HCT116 (cell line): ENCODE data around the gene PPP1R16B. TPM values are rescaled to one million over a fixed set of nuclear protein-coding genes. Genes with fewer than 3 reads are reported as not detected.

Experiments used
- ATAC-seq: fragments of 200-7000 bp; cut with Tn5 transposase; 2 replicates; pipeline ENCODE4 v1.9.1; 2020; ENCODE audit warnings: mild to moderate bottlenecking, moderate library complexity
- BruUV-seq: library from RNA; stranded (reverse); fragments of 400-500 nt; replicated peaks from 2 replicates; lab custom pipeline; 2021; lab: Mats Ljungman, UMichigan
- CTCF ChIA-PET: fragments of 300-600 bp; sonication (Branson Sonifier 250); formaldehyde crosslinking; loops from one replicate; lab custom pipeline; 2021; ENCODE audit warnings: antibody characterized with exemption; lab: Charles Lee
- POLR2A ChIA-PET: fragments of 300-600, 350-600 bp; sonication (Branson Sonifier 250); formaldehyde crosslinking; loops from one replicate; lab custom pipeline; 2021; ENCODE audit warnings: antibody characterized with exemption; lab: Charles Lee
- RAD21 ChIA-PET, 2 experiments: fragments of 300-600 bp; sonication (Branson Sonifier 250); formaldehyde crosslinking; loops; one replicate each; lab custom pipeline; 2023; ENCODE audit warnings: low total read pairs in 2 of 2; ENCODE audit not compliant: uncharacterized antibody in 2 of 2, unreplicated experiment in 2 of 2, low non-redundant PET in 1 of 2; lab: Charles Lee
- DNase-seq: peaks from one replicate; pipeline ENCODE4 v3.0.0-alpha.2; 2010; ENCODE audit warnings: low read depth, low spot score
- H2AFZ ChIP-seq: fragments of 200-600 bp; shearing (Covaris generic), sonication (generic); 2 replicates; pipeline ENCODE4 v1.6.1; 2017; ENCODE audit warnings: low read depth, mixed run types, mixed read lengths, antibody characterized with exemption, low read length; ENCODE audit not compliant: poor library complexity, severe bottlenecking
- H3K27ac ChIP-seq: 2 replicates; pipeline ENCODE4 v1.5.1; 2012; ENCODE audit warnings: low read depth, low read length
- H3K27me3 ChIP-seq: fragments of 200-600 bp; sonication (generic); 2 replicates; pipeline ENCODE4 v1.6.1; 2016; ENCODE audit warnings: mixed run types, low read length, mixed read lengths; ENCODE audit not compliant: insufficient read depth
- H3K36me3 ChIP-seq, 2 experiments: fragments of 200-500 bp in 1 of 2; fragments of 200-600 bp in 1 of 2; sonication (Bioruptor generic) in 1 of 2; sonication (generic) in 1 of 2; 2 replicates each; pipeline versions ENCODE4 v1.5.1 to v1.6.1; 2014 to 2016; ENCODE audit warnings: low read length in 2 of 2, inconsistent platforms in 1 of 2, mixed read lengths in 1 of 2, mixed run types in 1 of 2; ENCODE audit not compliant: insufficient read depth in 2 of 2, control insufficient read depth in 1 of 2
- H3K4me1 ChIP-seq, 2 experiments: fragments of 200-600 bp in 1 of 2; sonication (generic) in 1 of 2; 2 replicates each; pipeline versions ENCODE4 v1.5.1 to v1.6.1; 2012 to 2017; ENCODE audit warnings: low read length in 2 of 2, inconsistent platforms in 1 of 2, mild to moderate bottlenecking in 1 of 2, mixed read lengths in 1 of 2, mixed run types in 1 of 2, moderate library complexity in 1 of 2; ENCODE audit not compliant: insufficient read depth in 2 of 2, control insufficient read depth in 1 of 2
- H3K4me2 ChIP-seq: fragments of 200-600 bp; sonication (generic); 2 replicates; pipeline ENCODE4 v1.6.1; 2017; ENCODE audit warnings: mixed run types, low read length, mixed read lengths
- H3K4me3 ChIP-seq, 2 experiments: fragments of 200-600 bp in 1 of 2; sonication (generic) in 1 of 2; replicated peaks in 1 of 2; 2 replicates each; pipeline ENCODE4 v1.5.1; 2011 to 2016; ENCODE audit warnings: low read length in 2 of 2, control low read depth in 1 of 2, low read depth in 1 of 2, mild to moderate bottlenecking in 1 of 2, mixed read lengths in 1 of 2, mixed run types in 1 of 2
- H3K79me2 ChIP-seq: fragments of 200-600 bp; sonication (generic); 2 replicates; pipeline ENCODE4 v1.6.1; 2017; ENCODE audit warnings: mild to moderate bottlenecking, mixed run types, low read length, moderate library complexity, mixed read lengths; ENCODE audit not compliant: insufficient read depth
- H3K9ac ChIP-seq: fragments of 200-600 bp; sonication (generic); 2 replicates; pipeline ENCODE4 v1.6.1; 2016; ENCODE audit warnings: low read length, mixed read lengths
- H3K9me2 ChIP-seq: fragments of 200-600 bp; sonication (generic), shearing (Covaris generic); 2 replicates; pipeline ENCODE4 v1.6.1; 2017; ENCODE audit warnings: mixed run types, mild to moderate bottlenecking, moderate library complexity; ENCODE audit not compliant: insufficient read depth
- H3K9me3 ChIP-seq, 2 experiments: fragments of 200-500 bp in 1 of 2; fragments of 200-600 bp in 1 of 2; sonication (Bioruptor generic) in 1 of 2; sonication (generic) in 1 of 2; 2 replicates each; pipeline ENCODE4 v1.6.1; 2014 to 2017; ENCODE audit warnings: low read length in 2 of 2, mixed read lengths in 2 of 2, inconsistent platforms in 1 of 2, low read depth in 1 of 2, mild to moderate bottlenecking in 1 of 2, mixed run types in 1 of 2, moderate library complexity in 1 of 2; ENCODE audit not compliant: control insufficient read depth in 1 of 2, insufficient read depth in 1 of 2
- H4K20me1 ChIP-seq: fragments of 200-600 bp; sonication (generic), shearing (Covaris generic); 2 replicates; pipeline ENCODE4 v1.6.1; 2017; ENCODE audit warnings: mixed run types, mild to moderate bottlenecking, moderate library complexity; ENCODE audit not compliant: insufficient read depth
- CEBPB ChIP-seq: IDR thresholded peaks from 2 replicates; pipeline ENCODE4 v1.6.1; 2012; ENCODE audit warnings: low read depth
- ELF1 ChIP-seq: IDR thresholded peaks from 2 replicates; pipeline ENCODE4 v1.6.1; 2012; ENCODE audit warnings: low read depth, borderline replicate concordance
- EZH2 ChIP-seq: fragments of 200-600 bp; sonication (generic); IDR thresholded peaks from 2 replicates; pipeline ENCODE4 v1.6.1; 2017; ENCODE audit warnings: antibody characterized with exemption, mixed run types
- EZH2phosphoT487 ChIP-seq: fragments of 200-600 bp; IDR thresholded peaks from 2 replicates; pipeline ENCODE4 v1.6.1; 2018; ENCODE audit warnings: antibody characterized with exemption, borderline replicate concordance
- FOSL1 ChIP-seq: IDR thresholded peaks from 2 replicates; pipeline ENCODE4 v1.6.1; 2012; ENCODE audit warnings: low read depth
- JUND ChIP-seq: IDR thresholded peaks from 2 replicates; pipeline ENCODE4 v1.6.1; 2012
- POLR2AphosphoS5 ChIP-seq: IDR thresholded peaks from 2 replicates; pipeline ENCODE4 v1.6.1; 2011; ENCODE audit warnings: mild to moderate bottlenecking, low read depth, low read length, moderate library complexity
- RAD21 ChIP-seq: IDR thresholded peaks from 2 replicates; pipeline ENCODE4 v1.6.1; 2012; ENCODE audit warnings: low read depth, mild to moderate bottlenecking
- SP1 ChIP-seq: IDR thresholded peaks from 2 replicates; pipeline ENCODE4 v1.6.1; 2012; ENCODE audit warnings: low read depth
- TCF7L2 ChIP-seq: IDR thresholded peaks from 2 replicates; pipeline ENCODE4 v1.7.0; 2011; ENCODE audit warnings: borderline replicate concordance, inconsistent platforms; ENCODE audit not compliant: insufficient read depth, insufficient read length; ENCODE audit errors: extremely low read depth
- YY1 ChIP-seq: IDR thresholded peaks from 2 replicates; pipeline ENCODE4 v1.6.1; 2011; ENCODE audit warnings: low read length, low read depth, moderate library complexity, mild to moderate bottlenecking; ENCODE audit not compliant: insufficient replicate concordance; ENCODE audit errors: extremely low read depth
- ZNF274 ChIP-seq: fragments of 200-500 bp; sonication (Bioruptor generic); IDR thresholded peaks from 2 replicates; pipeline ENCODE4 v1.6.1; 2014; ENCODE audit warnings: mild to moderate bottlenecking, low read depth, low read length, inconsistent platforms
- intact Hi-C: fragments of 100-400 bp; cut with micrococcal nuclease; formaldehyde crosslinking; loops from 2 replicates; pipeline ENCODE4 v1.10.0; 2022
- total RNA-seq: library from RNA; stranded (reverse); gene quantifications from one replicate; pipeline ENCODE4 v1.2.1, GENCODE V29; 2021; ENCODE audit not compliant: unreplicated experiment
- TF ChIP-seq, protein P1 (sequence below): IDR thresholded peaks from 2 replicates; pipeline ENCODE4 v1.6.1; 2011; ENCODE audit warnings: mild to moderate bottlenecking, low read length, moderate library complexity; ENCODE audit not compliant: insufficient replicate concordance; ENCODE audit errors: extremely low read depth
- TF ChIP-seq, protein P2 (sequence below): IDR thresholded peaks from 2 replicates; pipeline ENCODE4 v1.6.1; 2012

Gene PPP1R16B
- total RNA-seq, 1 experiment from 2014 or later, result 0.52 TPM

DNA sequence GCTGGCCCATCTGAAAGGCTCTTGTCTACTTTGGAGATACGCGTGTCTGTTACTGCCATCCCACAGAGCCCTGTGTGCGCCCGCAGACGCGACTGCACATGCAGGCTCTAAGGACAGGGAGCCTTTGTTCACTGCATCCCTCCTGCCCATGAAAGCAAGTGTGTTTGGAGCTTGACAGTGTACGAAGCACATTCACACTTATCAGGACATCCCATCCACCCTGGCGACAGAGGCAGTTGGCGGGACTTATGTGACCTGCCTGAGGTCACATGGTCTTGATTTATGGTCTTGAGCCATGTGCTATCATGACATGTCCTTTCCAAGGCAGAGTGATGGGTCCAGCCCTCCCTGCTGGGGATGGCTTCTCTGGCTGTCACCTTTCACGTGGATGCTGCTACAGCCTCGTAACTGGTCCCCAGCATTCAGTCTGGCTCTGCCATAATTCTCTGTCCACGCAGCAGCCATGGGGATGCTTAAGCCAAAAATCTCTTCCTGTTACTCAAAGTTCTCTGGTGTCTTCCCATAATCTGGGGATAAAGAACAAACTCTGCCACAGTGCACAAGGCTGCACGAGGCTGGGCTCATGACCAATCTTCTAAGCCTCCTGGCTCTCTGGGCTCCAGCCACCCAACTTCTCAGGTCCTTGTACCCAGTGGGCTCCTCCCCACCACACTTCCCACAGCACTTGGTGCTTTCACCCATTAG lies 84.4 kb downstream of the PPP1R16B start:
- Histone ChIP-seq H3K4me1 (peaks cover 5 to 17% of the 10 kb centered on the region in 2 experiments; a peak in 3 of 4 replicates), H3K9ac (no peak overlapping the region)
- DNase-seq, result no peak
- TF ChIP-seq ZNF274, result no peak
- no peak for TF ChIP-seq JUND
- TF ChIP-seq EZH2, result no peak
- TF ChIP-seq, all 23 proteins: peak for 0
- Histone ChIP-seq H3K9me2 (no peaks in the 10 kb centered on the region), H4K20me1 (no peaks in the 10 kb centered on the region), H2AFZ (no peak overlapping the region), H3K79me2 (no peaks in the 10 kb centered on the region), H3K27ac (no peak overlapping the region), H3K36me3 (no peaks in the 10 kb centered on the region), H3K4me2 (no peak overlapping the region), H3K9me3 (no peaks in the 10 kb centered on the region), H3K4me3 (no peak overlapping the region), H3K27me3 (no peaks in the 10 kb centered on the region)
- no peak for ATAC-seq
- CTCF ChIA-PET, result no interaction called here
- no TSS peak for BruUV-seq
- intact Hi-C loops, result loop anchor here (5.0 kb wide), 1 partner anchor 157 kb away; no protein-coding TSS in a partner anchor
- POLR2A ChIA-PET, result no interaction called here
- RAD21 ChIA-PET, result no interaction called here

DNA sequence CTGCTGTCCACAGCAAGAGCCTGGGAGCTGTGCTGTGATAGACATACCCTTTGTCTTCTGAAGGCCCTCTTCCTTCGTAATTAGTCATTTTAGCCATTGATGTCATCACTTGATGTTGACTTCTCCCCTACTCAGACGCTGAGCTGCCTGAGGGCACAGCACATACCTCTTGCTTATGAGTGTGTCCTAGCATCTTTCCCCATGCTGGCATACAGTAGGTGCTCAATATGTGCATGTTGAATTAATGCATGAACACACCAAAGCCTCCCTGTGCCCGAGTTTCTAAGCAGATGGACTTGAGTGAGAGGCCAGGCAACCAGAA lies 85.0 kb downstream of the PPP1R16B start:
- Histone ChIP-seq H3K27ac (no peak overlapping the region), H3K4me3 (no peak overlapping the region), H3K79me2 (no peaks in the 10 kb centered on the region), H3K4me1 (peaks cover 5 to 17% of the 10 kb centered on the region in 2 experiments; a peak in 3 of 4 replicates), H2AFZ (no peak overlapping the region), H3K27me3 (no peaks in the 10 kb centered on the region), H3K9me2 (no peaks in the 10 kb centered on the region), H3K9me3 (no peaks in the 10 kb centered on the region), H3K36me3 (no peaks in the 10 kb centered on the region), H3K4me2 (no peak overlapping the region), H4K20me1 (no peaks in the 10 kb centered on the region), H3K9ac (no peak overlapping the region)
- POLR2A ChIA-PET, result no interaction called here
- BruUV-seq, result no TSS peak
- ATAC-seq, result no peak
- CTCF ChIA-PET, result no interaction called here
- intact Hi-C loops, result loop anchor here (5.0 kb wide), 1 partner anchor 157 kb away; no protein-coding TSS in a partner anchor
- no peak for DNase-seq
- RAD21 ChIA-PET, result no interaction called here
- TF ChIP-seq CEBPB (no peak), FOSL1 (no peak), SP1 (no peak), RAD21 (no peak), ZNF274 (no peak), POLR2AphosphoS5 (no peak), YY1 (no peak), TCF7L2 (no peak), EZH2phosphoT487 (no peak), JUND (no peak), ELF1 (no peak)
- TF ChIP-seq, protein P1, sequence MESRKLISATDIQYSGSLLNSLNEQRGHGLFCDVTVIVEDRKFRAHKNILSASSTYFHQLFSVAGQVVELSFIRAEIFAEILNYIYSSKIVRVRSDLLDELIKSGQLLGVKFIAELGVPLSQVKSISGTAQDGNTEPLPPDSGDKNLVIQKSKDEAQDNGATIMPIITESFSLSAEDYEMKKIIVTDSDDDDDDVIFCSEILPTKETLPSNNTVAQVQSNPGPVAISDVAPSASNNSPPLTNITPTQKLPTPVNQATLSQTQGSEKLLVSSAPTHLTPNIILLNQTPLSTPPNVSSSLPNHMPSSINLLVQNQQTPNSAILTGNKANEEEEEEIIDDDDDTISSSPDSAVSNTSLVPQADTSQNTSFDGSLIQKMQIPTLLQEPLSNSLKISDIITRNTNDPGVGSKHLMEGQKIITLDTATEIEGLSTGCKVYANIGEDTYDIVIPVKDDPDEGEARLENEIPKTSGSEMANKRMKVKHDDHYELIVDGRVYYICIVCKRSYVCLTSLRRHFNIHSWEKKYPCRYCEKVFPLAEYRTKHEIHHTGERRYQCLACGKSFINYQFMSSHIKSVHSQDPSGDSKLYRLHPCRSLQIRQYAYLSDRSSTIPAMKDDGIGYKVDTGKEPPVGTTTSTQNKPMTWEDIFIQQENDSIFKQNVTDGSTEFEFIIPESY, result no peak
- TF ChIP-seq, protein P2, sequence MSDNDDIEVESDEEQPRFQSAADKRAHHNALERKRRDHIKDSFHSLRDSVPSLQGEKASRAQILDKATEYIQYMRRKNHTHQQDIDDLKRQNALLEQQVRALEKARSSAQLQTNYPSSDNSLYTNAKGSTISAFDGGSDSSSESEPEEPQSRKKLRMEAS, result no peak
